H9 (cell line): Measurements from ENCODE around the gene COPB1. TPM values are rescaled to one million over a fixed set of nuclear protein-coding genes. Genes with fewer than 3 reads are reported as not detected.
A peak's percentile ranks its signal among the peaks of the same experiment; 100 is the strongest.

Experiments used
- DNase-seq: peaks from one replicate; pipeline ENCODE4 v3.0.0-alpha.2; 2017
- H2AFZ ChIP-seq: one replicate; pipeline ENCODE4 v1.6.1; 2013; ENCODE audit warnings: mild to moderate bottlenecking, low read length, control low read depth, moderate library complexity
- H2AK5ac ChIP-seq: 2 replicates; pipeline ENCODE4 v1.6.1; 2013; ENCODE audit warnings: low read length, control low read depth, mixed read lengths; ENCODE audit not compliant: insufficient read length
- H2BK120ac ChIP-seq: one replicate; pipeline ENCODE4 v1.6.1; 2013; ENCODE audit warnings: low read depth, mild to moderate bottlenecking, low read length, control low read depth, inconsistent platforms; ENCODE audit not compliant: poor library complexity, severe bottlenecking
- H2BK12ac ChIP-seq: 2 replicates; pipeline ENCODE4 v1.6.1; 2013; ENCODE audit warnings: low read length, control low read depth, mixed read lengths, low read depth; ENCODE audit not compliant: insufficient read length
- H2BK15ac ChIP-seq: 2 replicates; pipeline ENCODE4 v1.6.1; 2013; ENCODE audit warnings: low read depth, low read length, control low read depth
- H2BK20ac ChIP-seq: one replicate; pipeline ENCODE4 v1.6.1; 2013; ENCODE audit warnings: low read depth, mild to moderate bottlenecking, low read length, control low read depth, inconsistent platforms; ENCODE audit not compliant: poor library complexity, severe bottlenecking
- H2BK5ac ChIP-seq: 2 replicates; pipeline ENCODE4 v1.6.1; 2013; ENCODE audit warnings: low read length, control low read depth, mixed read lengths; ENCODE audit not compliant: insufficient read length
- H3K14ac ChIP-seq: 2 replicates; pipeline ENCODE4 v1.6.1; 2013; ENCODE audit warnings: low read length, control low read depth; ENCODE audit not compliant: insufficient read depth
- H3K18ac ChIP-seq: 2 replicates; pipeline ENCODE4 v1.6.1; 2013; ENCODE audit warnings: low read depth, mild to moderate bottlenecking, mixed read lengths, low read length, control low read depth; ENCODE audit not compliant: insufficient read length
- H3K23ac ChIP-seq: 2 replicates; pipeline ENCODE4 v1.6.1; 2013; ENCODE audit warnings: low read length, control low read depth, mixed read lengths, low read depth; ENCODE audit not compliant: insufficient read length
- H3K23me2 ChIP-seq: 2 replicates; pipeline ENCODE4 v1.6.1; 2013; ENCODE audit warnings: low read depth, mild to moderate bottlenecking, mixed read lengths, low read length, control low read depth; ENCODE audit not compliant: insufficient read length, poor library complexity, severe bottlenecking
- H3K27ac ChIP-seq: 2 replicates; pipeline ENCODE4 v1.5.1; 2013; ENCODE audit warnings: low read length, control low read depth, mixed read lengths, low read depth; ENCODE audit not compliant: insufficient read length
- H3K27me3 ChIP-seq: 2 replicates; pipeline ENCODE4 v1.6.1; 2013; ENCODE audit warnings: low read length, control low read depth, inconsistent platforms; ENCODE audit not compliant: insufficient read depth
- H3K4ac ChIP-seq: 2 replicates; pipeline ENCODE4 v1.6.1; 2013; ENCODE audit warnings: low read depth, mild to moderate bottlenecking, control low read depth, inconsistent platforms, low read length, moderate library complexity
- H3K4me1 ChIP-seq: 2 replicates; pipeline ENCODE4 v1.6.1; 2013; ENCODE audit warnings: low read length, control low read depth, inconsistent platforms; ENCODE audit not compliant: insufficient read depth
- H3K4me2 ChIP-seq: 2 replicates; pipeline ENCODE4 v1.6.1; 2013; ENCODE audit warnings: low read length, control low read depth, mixed read lengths; ENCODE audit not compliant: insufficient read length, insufficient read depth
- H3K56ac ChIP-seq: 2 replicates; pipeline ENCODE4 v1.6.1; 2013; ENCODE audit warnings: low read depth, mild to moderate bottlenecking, mixed read lengths, low read length, control low read depth; ENCODE audit not compliant: insufficient read length
- H3K79me1 ChIP-seq: 2 replicates; pipeline ENCODE4 v1.6.1; 2013; ENCODE audit warnings: low read depth, mild to moderate bottlenecking, moderate library complexity, low read length, control low read depth, inconsistent platforms; ENCODE audit not compliant: insufficient read depth, poor library complexity, severe bottlenecking
- H3K79me2 ChIP-seq: 2 replicates; pipeline ENCODE4 v1.6.1; 2013; ENCODE audit warnings: low read length, control low read depth, inconsistent platforms; ENCODE audit not compliant: insufficient read depth
- H3K9ac ChIP-seq: 2 replicates; pipeline ENCODE4 v1.6.1; 2013; ENCODE audit warnings: low read length, control low read depth, mixed read lengths; ENCODE audit not compliant: insufficient read length; ENCODE audit errors: extremely low read depth
- H3K9me3 ChIP-seq: one replicate; pipeline ENCODE4 v1.6.1; 2013; ENCODE audit warnings: low read depth, low read length, inconsistent platforms; ENCODE audit not compliant: control insufficient read depth
- H3T11ph ChIP-seq: one replicate; pipeline ENCODE4 v1.6.1; 2013; ENCODE audit warnings: mild to moderate bottlenecking, low read length, control low read depth, inconsistent platforms
- H4K20me1 ChIP-seq: one replicate; pipeline ENCODE4 v1.6.1; 2013; ENCODE audit not compliant: control insufficient read depth, insufficient read length, insufficient read depth
- H4K5ac ChIP-seq: 2 replicates; pipeline ENCODE4 v1.6.1; 2013; ENCODE audit warnings: low read depth, mild to moderate bottlenecking, mixed read lengths, low read length, control low read depth; ENCODE audit not compliant: insufficient read length
- H4K8ac ChIP-seq: replicated peaks from 2 replicates; pipeline ENCODE4 v1.6.1; 2013; ENCODE audit warnings: low read length, control low read depth, mixed read lengths, low read depth; ENCODE audit not compliant: insufficient read length
- H4K91ac ChIP-seq: 2 replicates; pipeline ENCODE4 v1.6.1; 2013; ENCODE audit warnings: low read depth, mild to moderate bottlenecking, moderate library complexity, mixed read lengths, low read length, control low read depth; ENCODE audit not compliant: insufficient read length
- H3K27ac Mint-ChIP-seq, 3 experiments: 2 replicates in 2 of 3; 3 replicates in 1 of 3; pipeline ENCODE4 v1.8.0; 2020 to 2021; ENCODE audit warnings: mixed read lengths in 3 of 3, mild to moderate bottlenecking in 1 of 3, moderate library complexity in 1 of 3
- H3K27me3 Mint-ChIP-seq: 2 replicates; pipeline ENCODE4 v1.8.0; 2021; ENCODE audit warnings: low read depth, mild to moderate bottlenecking, moderate library complexity, mixed read lengths
- H3K36me3 Mint-ChIP-seq, 3 experiments: 2 replicates in 2 of 3; 3 replicates in 1 of 3; pipeline ENCODE4 v1.8.0; 2020 to 2021; ENCODE audit warnings: low read depth in 3 of 3, mixed read lengths in 3 of 3; ENCODE audit not compliant: insufficient read depth in 1 of 3
- H3K4me1 Mint-ChIP-seq, 2 experiments: 2 replicates each; pipeline ENCODE4 v1.8.0; 2020; ENCODE audit warnings: mixed read lengths in 2 of 2
- H3K4me3 Mint-ChIP-seq, 2 experiments: 2 replicates in 1 of 2; 3 replicates in 1 of 2; pipeline ENCODE4 v1.8.0; 2020 to 2021; ENCODE audit warnings: mild to moderate bottlenecking in 2 of 2, mixed read lengths in 2 of 2, moderate library complexity in 1 of 2
- H3K9me3 Mint-ChIP-seq, 2 experiments: 2 replicates in 1 of 2; 3 replicates in 1 of 2; pipeline ENCODE4 v1.8.0; 2020; ENCODE audit warnings: mild to moderate bottlenecking in 2 of 2, mixed read lengths in 2 of 2, moderate library complexity in 1 of 2
- WGBS: extraction: QIAGEN DNeasy Blood & Tissue Kit; methylation state at CpG from one replicate; pipeline ENCODE4 v1.1.7; 2013; ENCODE audit warnings: missing lambda C conversion rate, low lambda C conversion rate, mixed read lengths; ENCODE audit not compliant: insufficient read length; ENCODE audit errors: extremely low coverage; 5-methylcytosine and 5-hydroxymethylcytosine counted together
- total RNA-seq: library from RNA; stranded (reverse); gene quantifications from 2 replicates; pipeline ENCODE4 v1.2.1, GENCODE V29; 2021
- TF ChIP-seq, protein P1 (sequence below): fragments of 200-600 bp; sonication (generic); conservative IDR thresholded peaks from 3 replicates; pipeline ENCODE4 v1.8.0; 2021; ENCODE audit warnings: antibody characterized with exemption, mild to moderate bottlenecking

The COPB1 gene
- total RNA-seq, 1 experiment from 2014 or later = 71.6 TPM

- Histone ChIP-seq H2BK20ac (no peak overlapping the region), H3K4ac (no peak overlapping the region), H2AK5ac (no peak overlapping the region), H3K56ac (no peak overlapping the region), H4K5ac (no peak overlapping the region), H3K4me1 (no peaks in the 10 kb centered on the region), H2BK12ac (no peak overlapping the region), H3K23ac (no peak overlapping the region), H3K18ac (no peak overlapping the region), H3K23me2 (peaks cover 3% of the 10 kb centered on the region), H4K20me1 (no peaks in the 10 kb centered on the region), H2BK15ac (no peak overlapping the region), H3K14ac (no peak overlapping the region), H2AFZ (no peak overlapping the region), H2BK5ac (no peak overlapping the region), H3K9ac (peak overlapping the region; percentile 90), H2BK120ac (no peak overlapping the region), H3K27ac (no peak overlapping the region), H4K91ac (no peak overlapping the region), H3K9me3 (no peaks in the 10 kb centered on the region), H3K79me2 (peaks cover 7% of the 10 kb centered on the region; the same call in 1 of the 2 replicates), H3K27me3 (no peaks in the 10 kb centered on the region), H3T11ph (no peak overlapping the region), H3K4me2 (peak overlapping the region; percentile 87), H3K79me1 (no peaks in the 10 kb centered on the region), H4K8ac (no peak overlapping the region)
- no CpG with 5 or more reads among the region's 10 CpGs for WGBS
- Mint-ChIP-seq H3K27me3 (no peaks in the 10 kb centered on the region), H3K27ac (peak overlapping the region; percentile 93 to 99 (median 97); a peak in 6 of 7 replicates), H3K9me3 (no peaks in the 10 kb centered on the region), H3K36me3 (peaks cover 11 to 26% (median 23%) of the 10 kb centered on the region in 3 experiments; a peak in 6 of 7 replicates), H3K4me3 (peak overlapping the region; percentile 95 to 98), H3K4me1 (peaks cover 14 to 15% of the 10 kb centered on the region in 2 experiments)
- DNase-seq = no peak
- TF ChIP-seq, protein P1, sequence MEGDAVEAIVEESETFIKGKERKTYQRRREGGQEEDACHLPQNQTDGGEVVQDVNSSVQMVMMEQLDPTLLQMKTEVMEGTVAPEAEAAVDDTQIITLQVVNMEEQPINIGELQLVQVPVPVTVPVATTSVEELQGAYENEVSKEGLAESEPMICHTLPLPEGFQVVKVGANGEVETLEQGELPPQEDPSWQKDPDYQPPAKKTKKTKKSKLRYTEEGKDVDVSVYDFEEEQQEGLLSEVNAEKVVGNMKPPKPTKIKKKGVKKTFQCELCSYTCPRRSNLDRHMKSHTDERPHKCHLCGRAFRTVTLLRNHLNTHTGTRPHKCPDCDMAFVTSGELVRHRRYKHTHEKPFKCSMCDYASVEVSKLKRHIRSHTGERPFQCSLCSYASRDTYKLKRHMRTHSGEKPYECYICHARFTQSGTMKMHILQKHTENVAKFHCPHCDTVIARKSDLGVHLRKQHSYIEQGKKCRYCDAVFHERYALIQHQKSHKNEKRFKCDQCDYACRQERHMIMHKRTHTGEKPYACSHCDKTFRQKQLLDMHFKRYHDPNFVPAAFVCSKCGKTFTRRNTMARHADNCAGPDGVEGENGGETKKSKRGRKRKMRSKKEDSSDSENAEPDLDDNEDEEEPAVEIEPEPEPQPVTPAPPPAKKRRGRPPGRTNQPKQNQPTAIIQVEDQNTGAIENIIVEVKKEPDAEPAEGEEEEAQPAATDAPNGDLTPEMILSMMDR = no peak
Observed at GRCh38 chr11:14519597-14519916, 19.9 kb upstream of the COPB1 start.
